ENCODE results near the gene SPTLC3. TPM values are rescaled to one million over a fixed set of nuclear protein-coding genes. Genes with fewer than 3 reads are reported as not detected.

Gene SPTLC3
- total RNA-seq, 2 experiments from 2014 or later, result not detected

DNA sequence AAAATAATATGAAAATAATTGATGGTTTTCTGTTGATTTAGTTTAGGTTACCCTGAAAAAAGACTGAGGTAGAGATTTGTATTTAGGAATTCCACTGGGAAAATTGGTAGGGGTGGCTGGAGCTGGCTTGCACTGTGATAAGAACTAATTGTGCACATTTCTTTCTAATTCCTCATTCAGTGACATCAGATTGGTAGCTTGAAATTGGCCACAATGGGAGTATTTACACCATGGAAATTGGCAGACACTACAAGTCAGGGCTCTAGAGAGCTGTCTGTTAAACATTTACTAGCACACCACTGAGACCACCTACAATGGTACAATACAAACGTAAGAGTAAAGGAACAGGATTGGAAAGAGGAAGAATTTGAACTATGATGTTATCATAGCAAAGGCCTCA lies 160.3 kb downstream of the SPTLC3 start:
- no peaks in the 10 kb centered on the region for H3K36me3 ChIP-seq (ENCODE audit: insufficient read depth, low read length)
- intact Hi-C loops (cut with micrococcal nuclease; ENCODE audit: unreplicated experiment), result no loop called here
- H3K4me1 ChIP-seq (ENCODE audit: insufficient read depth, low read length, poor library complexity, severe bottlenecking), result no peaks in the 10 kb centered on the region
- H3K9me2 ChIP-seq (ENCODE audit: insufficient read depth, low read length), result no peaks in the 10 kb centered on the region
- no peak overlapping the region for H2AFZ ChIP-seq (ENCODE audit: low read length)
- DNase-seq (ENCODE audit: low spot score), result no peak
- H4K20me1 ChIP-seq (ENCODE audit: insufficient read depth, low read length), result no peaks in the 10 kb centered on the region
- CTCF ChIA-PET (ENCODE audit: unreplicated experiment), result no interaction called here
- H3K9me3 ChIP-seq (ENCODE audit: low read length), result no peaks in the 10 kb centered on the region
- BruUV-seq (replicated peaks), result no TSS peak
- no peaks in the 10 kb centered on the region for H3K79me2 ChIP-seq (ENCODE audit: insufficient read depth, low read depth, low read length)
- POLR2A ChIA-PET, result interaction anchor here (0.7 kb wide), 1 partner anchor 261 kb away, joined by 3 read pairs; no protein-coding TSS in a partner anchor
- H3K4me2 ChIP-seq (ENCODE audit: low read length), result no peak overlapping the region
- H3K4me3 ChIP-seq (ENCODE audit: low read depth, low read length, poor library complexity, severe bottlenecking), result no peak overlapping the region
- TF ChIP-seq EZH2phosphoT487 (IDR thresholded peaks at IDR 0.05; ENCODE audit: borderline replicate concordance, low read depth, low read length), result no peak
- no peak for TF ChIP-seq CTCF (conservative IDR thresholded peaks at IDR 0.05; ENCODE audit: low read length)
- no peak overlapping the region for H3K27ac ChIP-seq (ENCODE audit: low read depth, low read length, poor library complexity, severe bottlenecking)

DNA sequence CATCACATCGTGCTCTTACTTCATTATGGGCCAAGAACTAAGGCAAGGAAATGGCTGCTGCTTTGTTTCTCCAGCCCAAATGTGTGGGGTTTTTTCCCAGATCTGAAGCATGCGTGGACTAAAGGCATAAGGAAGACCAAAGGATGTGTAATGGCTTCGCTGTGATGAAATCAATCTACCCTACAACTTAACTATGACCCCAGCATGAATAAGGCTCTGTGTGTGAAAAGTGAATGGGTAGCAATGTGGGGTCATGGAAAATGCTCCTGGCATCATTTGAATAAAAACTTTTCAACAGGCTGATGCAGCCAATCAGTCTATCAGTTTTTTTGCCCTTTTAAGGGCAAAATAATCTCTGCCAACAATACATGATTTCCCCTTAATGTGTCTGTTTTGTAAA lies 162.0 kb downstream of the SPTLC3 start:
- no peaks in the 10 kb centered on the region for H3K36me3 ChIP-seq (ENCODE audit: insufficient read depth, low read length)
- DNase-seq (ENCODE audit: low spot score), result no peak
- no peaks in the 10 kb centered on the region for H3K4me1 ChIP-seq (ENCODE audit: insufficient read depth, low read length, poor library complexity, severe bottlenecking)
- ChIA-PET POLR2A (no interaction called here), CTCF (ENCODE audit: unreplicated experiment) (no interaction called here)
- no peak for TF ChIP-seq CTCF (conservative IDR thresholded peaks at IDR 0.05; ENCODE audit: low read length)
- TF ChIP-seq EZH2phosphoT487 (IDR thresholded peaks at IDR 0.05; ENCODE audit: borderline replicate concordance, low read depth, low read length), result no peak
- intact Hi-C loops (cut with micrococcal nuclease; ENCODE audit: unreplicated experiment), result no loop called here
- H2AFZ ChIP-seq (ENCODE audit: low read length), result no peak overlapping the region
- no peak overlapping the region for H3K27ac ChIP-seq (ENCODE audit: low read depth, low read length, poor library complexity, severe bottlenecking)
- H3K4me2 ChIP-seq (ENCODE audit: low read length), result no peak overlapping the region
- no peaks in the 10 kb centered on the region for H3K9me2 ChIP-seq (ENCODE audit: insufficient read depth, low read length)
- no peak overlapping the region for H3K4me3 ChIP-seq (ENCODE audit: low read depth, low read length, poor library complexity, severe bottlenecking)
- no peaks in the 10 kb centered on the region for H4K20me1 ChIP-seq (ENCODE audit: insufficient read depth, low read length)
- BruUV-seq (replicated peaks), result no TSS peak
- no peaks in the 10 kb centered on the region for H3K9me3 ChIP-seq (ENCODE audit: low read length)
- H3K79me2 ChIP-seq (ENCODE audit: insufficient read depth, low read depth, low read length), result no peaks in the 10 kb centered on the region

- H3K79me2 ChIP-seq (ENCODE audit: insufficient read depth, low read depth, low read length), result no peaks in the 10 kb centered on the region
- no peaks in the 10 kb centered on the region for H3K4me1 ChIP-seq (ENCODE audit: insufficient read depth, low read length, poor library complexity, severe bottlenecking)
- no peaks in the 10 kb centered on the region for H3K9me3 ChIP-seq (ENCODE audit: low read length)
- no peak overlapping the region for H2AFZ ChIP-seq (ENCODE audit: low read length)
- DNase-seq (ENCODE audit: low spot score), result no peak
- BruUV-seq (replicated peaks), result no TSS peak
- no peaks in the 10 kb centered on the region for H4K20me1 ChIP-seq (ENCODE audit: insufficient read depth, low read length)
- no peaks in the 10 kb centered on the region for H3K9me2 ChIP-seq (ENCODE audit: insufficient read depth, low read length)
- no peak overlapping the region for H3K4me2 ChIP-seq (ENCODE audit: low read length)
- POLR2A ChIA-PET, result no interaction called here
- TF ChIP-seq CTCF (conservative IDR thresholded peaks at IDR 0.05; ENCODE audit: low read length) (no peak), EZH2phosphoT487 (IDR thresholded peaks at IDR 0.05; ENCODE audit: borderline replicate concordance, low read depth, low read length) (no peak)
- no peaks in the 10 kb centered on the region for H3K36me3 ChIP-seq (ENCODE audit: insufficient read depth, low read length)
- intact Hi-C loops (cut with micrococcal nuclease; ENCODE audit: unreplicated experiment), result no loop called here
- no peak overlapping the region for H3K4me3 ChIP-seq (ENCODE audit: low read depth, low read length, poor library complexity, severe bottlenecking)
- CTCF ChIA-PET (ENCODE audit: unreplicated experiment), result no interaction called here
- no peak overlapping the region for H3K27ac ChIP-seq (ENCODE audit: low read depth, low read length, poor library complexity, severe bottlenecking)
Observed at GRCh38 chr20:13173201-13173600, 164.4 kb downstream of the SPTLC3 start.
